Breast epithelium (tissue), 4 donors: ENCODE data around the gene PRKD2. TPM values are rescaled to one million over a fixed set of nuclear protein-coding genes. Genes with fewer than 3 reads are reported as not detected.

Experiments
- DNase-seq, 2 donors: peaks; one replicate each; pipeline ENCODE4 v3.0.0-alpha.2; 2019; ENCODE audit warnings: low spot score in 2 of 2
- H3K27ac ChIP-seq, 2 donors: fragments of 200-600 bp; sonication (generic) in 1 of 2; one replicate each; pipeline ENCODE4 v1.5.1; 2016 to 2019; ENCODE audit warnings: mild to moderate bottlenecking in 1 of 2
- H3K27me3 ChIP-seq, 2 donors: fragments of 200-600 bp; sonication (generic) in 1 of 2; one replicate each; pipeline versions ENCODE4 v1.5.1 to v1.6.0; 2017 to 2019; ENCODE audit warnings: control low read depth in 1 of 2, mild to moderate bottlenecking in 1 of 2
- H3K36me3 ChIP-seq: fragments of 200-600 bp; one replicate; pipeline ENCODE4 v1.5.1; 2019
- H3K4me1 ChIP-seq, 2 donors: fragments of 200-600 bp; sonication (generic); one replicate each; pipeline ENCODE4 v1.5.1; 2016 to 2019; ENCODE audit warnings: control low read depth in 1 of 2
- H3K4me3 ChIP-seq, 3 donors: fragments of 200-600 bp; sonication (generic); 1 replicate in 2 of 3; 2 replicates in 1 of 3; pipeline ENCODE4 v1.5.1; 2016 to 2019; ENCODE audit warnings: mild to moderate bottlenecking in 3 of 3, moderate library complexity in 2 of 3
- H3K9me3 ChIP-seq, 2 donors: fragments of 200-600 bp; sonication (generic) in 1 of 2; one replicate each; pipeline ENCODE4 v1.5.1; 2016 to 2019; ENCODE audit warnings: control low read depth in 1 of 2
- CTCF ChIP-seq, 3 donors: fragments of 450-650 bp; IDR thresholded peaks; one replicate each; pipeline ENCODE4 v1.5.1; 2016 to 2017; ENCODE audit warnings: antibody characterized with exemption in 3 of 3, mild to moderate bottlenecking in 3 of 3, moderate library complexity in 3 of 3
- POLR2A ChIP-seq: fragments of 450-650 bp; IDR thresholded peaks from one replicate; pipeline ENCODE4 v1.6.1; 2016; ENCODE audit warnings: antibody characterized with exemption, mild to moderate bottlenecking, moderate library complexity
- POLR2AphosphoS5 ChIP-seq, 3 donors: sonication (generic); formaldehyde crosslinking; IDR thresholded peaks; one replicate each; pipeline ENCODE4 v1.6.1; 2017; ENCODE audit warnings: antibody characterized with exemption in 3 of 3
- intact Hi-C: fragments of 100-400 bp; cut with DNase I; formaldehyde crosslinking; loops from one replicate; pipeline ENCODE4 v1.15.1; 2023; ENCODE audit warnings: low total_unique reads
- total RNA-seq, 3 donors: library from RNA; depleted of rRNA; stranded (reverse); fragments of >200 nt; gene quantifications; one replicate each; pipeline ENCODE4 v1.1.0, GENCODE V29; 2016

PRKD2 gene
- total RNA-seq, 3 donors from 2014 or later, result 13.1 to 36.7 (median 25.5) TPM

GRCh38 chr19:46650445-46650844 lies 66.5 kb downstream of the PRKD2 start:
- DNase-seq, result no peak
- intact Hi-C loops, result no loop called here
- no peaks in the 10 kb centered on the region for H3K4me1 ChIP-seq
- peaks cover 0 to 25% of the 10 kb centered on the region in 2 donors for H3K27me3 ChIP-seq
- no peaks in the 10 kb centered on the region for H3K36me3 ChIP-seq
- H3K4me3 ChIP-seq, result no peak overlapping the region
- H3K9me3 ChIP-seq, result peaks cover 0 to 4% of the 10 kb centered on the region in 2 donors
- no peak overlapping the region for H3K27ac ChIP-seq
- no peak for TF ChIP-seq CTCF (IDR thresholded peaks at IDR 0.05)
- no peak for TF ChIP-seq POLR2A
- TF ChIP-seq POLR2AphosphoS5 (IDR thresholded peaks at IDR 0.05), result no peak

- no peak for DNase-seq
- no peak overlapping the region for H3K4me3 ChIP-seq
- no peaks in the 10 kb centered on the region for H3K4me1 ChIP-seq
- peaks cover 0 to 25% of the 10 kb centered on the region in 2 donors for H3K27me3 ChIP-seq
- intact Hi-C loops, result no loop called here
- H3K9me3 ChIP-seq, result peaks cover 0 to 4% of the 10 kb centered on the region in 2 donors
- H3K27ac ChIP-seq, result no peak overlapping the region
- no peaks in the 10 kb centered on the region for H3K36me3 ChIP-seq
- TF ChIP-seq POLR2A (no peak), POLR2AphosphoS5 (IDR thresholded peaks at IDR 0.05) (no peak), CTCF (IDR thresholded peaks at IDR 0.05) (no peak)
These were observed 67.7 kb downstream of the PRKD2 start for GRCh38 chr19:46648961-46649960.

- H3K27me3 ChIP-seq, result peaks cover 0 to 25% of the 10 kb centered on the region in 2 donors
- H3K4me1 ChIP-seq, result no peaks in the 10 kb centered on the region
- H3K36me3 ChIP-seq, result no peaks in the 10 kb centered on the region
These were observed 68.6 kb downstream of the PRKD2 start for GRCh38 chr19:46648060-46648960.

GRCh38 chr19:46646402-46646801 lies 70.5 kb downstream of the PRKD2 start:
- TF ChIP-seq POLR2AphosphoS5 (IDR thresholded peaks at IDR 0.05) (no peak), POLR2A (no peak), CTCF (IDR thresholded peaks at IDR 0.05) (no peak)
- H3K27me3 ChIP-seq, result peaks cover 0 to 25% of the 10 kb centered on the region in 2 donors
- H3K9me3 ChIP-seq, result peaks cover 0 to 4% of the 10 kb centered on the region in 2 donors
- no peak overlapping the region for H3K4me3 ChIP-seq
- intact Hi-C loops, result no loop called here
- H3K36me3 ChIP-seq, result no peaks in the 10 kb centered on the region
- H3K4me1 ChIP-seq, result no peaks in the 10 kb centered on the region
- no peak overlapping the region for H3K27ac ChIP-seq
- DNase-seq, result no peak

More at GRCh38 chr19:46648060-46648960, 68.6 kb downstream of the PRKD2 start:
- H3K27ac ChIP-seq, result no peak overlapping the region
- DNase-seq, result no peak
- H3K4me3 ChIP-seq, result no peak overlapping the region
- intact Hi-C loops, result no loop called here
- peaks cover 0 to 4% of the 10 kb centered on the region in 2 donors for H3K9me3 ChIP-seq
- TF ChIP-seq POLR2A (no peak), POLR2AphosphoS5 (IDR thresholded peaks at IDR 0.05) (no peak), CTCF (IDR thresholded peaks at IDR 0.05) (no peak)
